Measurements from ENCODE around the gene LCE3E. TPM values are rescaled to one million over a fixed set of nuclear protein-coding genes. Genes with fewer than 3 reads are reported as not detected.
A peak's percentile ranks its signal among the peaks of the same experiment; 100 is the strongest.

Gene LCE3E
- total RNA-seq, 2 experiments from 2014 or later, result not detected

DNA sequence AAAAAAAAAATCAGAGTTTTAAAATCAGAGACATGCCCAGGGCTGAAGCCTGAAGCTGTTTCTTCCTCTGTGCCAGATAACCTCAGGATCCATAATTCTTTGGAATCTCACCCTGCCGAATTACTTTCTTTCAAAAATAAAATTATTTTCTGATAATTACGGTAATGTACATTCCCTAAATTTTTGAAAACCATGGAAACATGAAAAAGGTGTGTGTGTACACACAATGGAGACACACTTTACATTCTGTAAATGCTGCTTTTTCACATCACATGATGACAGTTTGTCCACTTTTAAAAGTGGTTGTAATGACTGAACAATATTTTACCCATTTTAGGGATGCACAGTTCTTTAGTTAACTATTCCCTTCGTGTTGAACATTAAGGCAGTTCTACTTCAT lies 30.8 kb downstream of the LCE3E start:
- CTCF ChIA-PET, result no interaction called here

DNA sequence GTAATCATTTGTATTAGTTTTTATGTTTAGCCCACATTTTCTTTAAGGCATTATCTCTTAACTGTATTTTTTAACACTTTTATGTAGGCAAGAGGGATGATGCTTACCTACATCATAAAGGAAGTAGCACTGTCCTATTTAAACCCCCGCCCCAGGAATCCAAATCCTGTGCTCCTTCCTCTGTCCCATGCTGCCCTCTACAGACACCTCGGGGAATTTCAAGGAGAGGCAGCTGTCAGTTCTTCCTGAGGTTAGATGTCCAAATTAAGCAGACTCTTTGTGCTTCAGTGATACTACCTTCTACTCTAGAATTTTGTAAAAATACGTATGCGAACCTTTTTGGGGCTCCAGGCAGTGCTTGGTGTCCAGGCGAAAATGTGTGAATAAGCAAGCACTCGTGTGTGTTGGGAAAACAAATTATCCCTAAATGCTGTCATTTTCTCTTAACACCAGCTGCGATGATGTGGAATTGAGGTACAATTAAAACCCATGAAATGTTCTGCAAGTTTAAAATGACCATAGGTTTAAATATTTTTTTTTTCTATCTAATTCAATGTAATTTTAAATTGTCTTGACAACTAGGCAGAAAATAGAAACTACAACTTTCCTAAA lies 33.1 kb downstream of the LCE3E start:
- POLR2A ChIA-PET, result no interaction called here
- ATAC-seq (no peak), DNase-seq (peak; percentile 57)
- Mint-ChIP-seq H3K27ac (no peak overlapping the region), H3K4me1 (ENCODE audit: low read depth) (no peaks in the 10 kb centered on the region), H3K4me3 (no peak overlapping the region), H3K27me3 (peaks cover 17% of the 10 kb centered on the region), H3K36me3 (ENCODE audit: low read depth) (no peaks in the 10 kb centered on the region), H3K9me3 (no peaks in the 10 kb centered on the region)
- CTCF ChIA-PET, result interaction anchor here (0.6 to 1.5 kb wide), 11 partner anchors 11 to 420 kb away, joined by 3 to 6 read pairs (median 4); no protein-coding TSS in a partner anchor
- TF ChIP-seq, protein P1, sequence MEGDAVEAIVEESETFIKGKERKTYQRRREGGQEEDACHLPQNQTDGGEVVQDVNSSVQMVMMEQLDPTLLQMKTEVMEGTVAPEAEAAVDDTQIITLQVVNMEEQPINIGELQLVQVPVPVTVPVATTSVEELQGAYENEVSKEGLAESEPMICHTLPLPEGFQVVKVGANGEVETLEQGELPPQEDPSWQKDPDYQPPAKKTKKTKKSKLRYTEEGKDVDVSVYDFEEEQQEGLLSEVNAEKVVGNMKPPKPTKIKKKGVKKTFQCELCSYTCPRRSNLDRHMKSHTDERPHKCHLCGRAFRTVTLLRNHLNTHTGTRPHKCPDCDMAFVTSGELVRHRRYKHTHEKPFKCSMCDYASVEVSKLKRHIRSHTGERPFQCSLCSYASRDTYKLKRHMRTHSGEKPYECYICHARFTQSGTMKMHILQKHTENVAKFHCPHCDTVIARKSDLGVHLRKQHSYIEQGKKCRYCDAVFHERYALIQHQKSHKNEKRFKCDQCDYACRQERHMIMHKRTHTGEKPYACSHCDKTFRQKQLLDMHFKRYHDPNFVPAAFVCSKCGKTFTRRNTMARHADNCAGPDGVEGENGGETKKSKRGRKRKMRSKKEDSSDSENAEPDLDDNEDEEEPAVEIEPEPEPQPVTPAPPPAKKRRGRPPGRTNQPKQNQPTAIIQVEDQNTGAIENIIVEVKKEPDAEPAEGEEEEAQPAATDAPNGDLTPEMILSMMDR (IDR thresholded peaks at IDR 0.05), result peak; percentile 72
- intact Hi-C loops (cut with micrococcal nuclease), result no loop called here

More for the DNA sequence above, 30.8 kb downstream of the LCE3E start:
- no peaks in the 10 kb centered on the region for H3K36me3 Mint-ChIP-seq (ENCODE audit: low read depth)
- H3K27ac Mint-ChIP-seq, result no peak overlapping the region
- ATAC-seq, result no peak
- H3K4me3 Mint-ChIP-seq, result no peak overlapping the region
- no peaks in the 10 kb centered on the region for H3K4me1 Mint-ChIP-seq (ENCODE audit: low read depth)
- POLR2A ChIA-PET, result no interaction called here
- no peak for DNase-seq
- H3K9me3 Mint-ChIP-seq, result no peaks in the 10 kb centered on the region
- peaks cover 22% of the 10 kb centered on the region for H3K27me3 Mint-ChIP-seq
- TF ChIP-seq, protein P1 (IDR thresholded peaks at IDR 0.05), result no peak
- intact Hi-C loops (cut with micrococcal nuclease), result no loop called here

DNA sequence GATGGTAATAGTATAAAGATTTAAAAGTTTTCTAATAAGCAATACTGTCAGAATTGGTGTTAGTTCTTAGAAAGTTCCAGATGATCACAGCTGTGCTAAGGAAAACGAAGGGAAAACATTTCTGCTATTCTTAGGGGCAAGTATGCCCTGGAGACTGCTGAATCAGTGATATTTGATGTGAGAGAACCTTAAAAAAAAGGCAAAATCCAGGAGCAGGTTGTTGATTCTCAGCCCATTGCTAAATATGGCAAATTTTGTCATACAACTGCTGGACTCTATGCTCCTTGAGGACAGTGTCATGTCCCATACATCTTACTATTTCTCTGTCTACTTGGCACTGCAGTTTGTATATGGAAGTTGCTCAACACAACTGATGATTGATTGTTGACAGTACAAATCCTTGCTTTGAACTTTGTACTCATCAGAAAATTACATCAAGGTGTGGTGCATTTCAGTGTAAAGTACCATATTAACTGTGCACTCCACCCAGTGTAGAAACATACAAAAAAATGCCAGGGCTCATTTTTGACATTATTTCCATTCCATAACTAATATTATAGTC lies 41.4 kb downstream of the LCE3E start:
- Mint-ChIP-seq H3K36me3 (ENCODE audit: low read depth) (no peaks in the 10 kb centered on the region), H3K27me3 (peaks cover 11% of the 10 kb centered on the region), H3K27ac (no peak overlapping the region), H3K9me3 (peaks cover 4% of the 10 kb centered on the region), H3K4me1 (ENCODE audit: low read depth) (no peaks in the 10 kb centered on the region), H3K4me3 (no peak overlapping the region)
- TF ChIP-seq, protein P1 (IDR thresholded peaks at IDR 0.05), result no peak
- ChIA-PET CTCF (interaction anchor here (1.0 kb wide), 1 partner anchor 9 kb away, joined by 3 read pairs; no protein-coding TSS in a partner anchor), POLR2A (no interaction called here)
- intact Hi-C loops (cut with micrococcal nuclease), result no loop called here
- ATAC-seq (no peak), DNase-seq (no peak)

DNA sequence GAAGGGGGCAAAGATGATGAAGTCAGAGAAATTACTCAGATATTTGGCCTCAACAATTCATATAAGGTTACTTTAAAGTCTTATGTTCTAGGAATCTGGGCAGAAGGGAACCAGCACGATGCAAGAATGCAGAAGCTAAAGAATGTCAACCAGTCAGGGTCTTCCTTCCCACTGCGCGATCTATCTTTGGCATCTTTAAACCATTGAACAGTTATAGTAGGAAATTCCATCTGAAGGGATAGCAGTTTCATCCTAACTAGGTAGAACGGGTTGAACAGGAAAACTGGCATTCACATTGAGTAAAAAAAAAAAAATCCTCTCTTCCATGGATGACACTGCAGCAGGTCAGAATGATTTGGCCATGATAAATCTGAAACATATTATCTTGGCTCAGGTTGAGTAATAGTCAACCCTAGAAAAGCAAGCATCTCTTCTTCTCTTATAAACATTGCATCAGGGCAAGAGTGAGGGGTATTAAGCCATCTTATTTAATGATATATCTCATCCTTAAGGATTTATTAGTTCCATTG lies 46.0 kb downstream of the LCE3E start:
- intact Hi-C loops (cut with micrococcal nuclease), result no loop called here
- no peak overlapping the region for H3K27ac Mint-ChIP-seq
- ChIA-PET POLR2A (no interaction called here), CTCF (no interaction called here)
- no peaks in the 10 kb centered on the region for H3K9me3 Mint-ChIP-seq
- TF ChIP-seq, protein P1 (IDR thresholded peaks at IDR 0.05), result no peak
- peaks cover 20% of the 10 kb centered on the region for H3K27me3 Mint-ChIP-seq
- H3K36me3 Mint-ChIP-seq (ENCODE audit: low read depth), result no peaks in the 10 kb centered on the region
- no peak overlapping the region for H3K4me3 Mint-ChIP-seq
- ATAC-seq, result no peak
- DNase-seq, result no peak
- no peaks in the 10 kb centered on the region for H3K4me1 Mint-ChIP-seq (ENCODE audit: low read depth)

DNA sequence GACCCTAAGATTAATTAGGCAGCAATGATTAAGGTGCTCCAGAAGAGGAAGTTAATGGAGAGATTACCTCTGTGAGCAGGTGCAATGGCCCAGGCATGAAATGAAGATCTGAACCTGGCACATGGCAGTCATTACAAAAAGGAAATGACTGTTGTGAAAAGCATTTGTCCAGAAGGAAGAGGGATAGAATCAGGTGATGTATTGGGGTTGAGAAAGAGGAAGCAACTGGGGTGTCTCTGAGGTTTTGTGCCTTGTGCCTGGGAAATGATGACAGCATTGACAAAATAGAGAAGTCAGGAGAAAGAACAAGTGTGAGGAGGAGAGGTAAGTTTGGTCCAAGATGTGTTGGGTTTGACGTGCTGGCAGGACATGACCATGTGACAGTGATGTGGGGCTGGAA lies 46.7 kb downstream of the LCE3E start:
- peaks cover 20% of the 10 kb centered on the region for H3K27me3 Mint-ChIP-seq
- CTCF ChIA-PET, result no interaction called here
- ATAC-seq (no peak), DNase-seq (no peak)
- TF ChIP-seq, protein P1 (IDR thresholded peaks at IDR 0.05), result no peak
- no peaks in the 10 kb centered on the region for H3K4me1 Mint-ChIP-seq (ENCODE audit: low read depth)
- intact Hi-C loops (cut with micrococcal nuclease), result no loop called here
- no peaks in the 10 kb centered on the region for H3K36me3 Mint-ChIP-seq (ENCODE audit: low read depth)
- no peak overlapping the region for H3K27ac Mint-ChIP-seq
- no peak overlapping the region for H3K4me3 Mint-ChIP-seq
- H3K9me3 Mint-ChIP-seq, result no peaks in the 10 kb centered on the region
- POLR2A ChIA-PET, result no interaction called here

Measured in activated CD8-positive, alpha-beta T cell treated with anti-CD3 and anti-CD28 coated beads for 36 hours (primary cell).